Suprapubic skin (tissue), 4 donors: ENCODE results near the gene KMT2C. TPM values are rescaled to one million over a fixed set of nuclear protein-coding genes. Genes with fewer than 3 reads are reported as not detected.
"Not testable (repeated sequence)": the region's sequence is repeated elsewhere in the genome, so short reads cannot be mapped to it uniquely, and the experiment has no call there.

Source experiments
- DNase-seq, 2 donors: peaks; one replicate each; pipeline ENCODE4 v3.0.0-alpha.2; 2019; ENCODE audit warnings: low spot score in 2 of 2
- H3K27ac ChIP-seq: fragments of 200-600 bp; sonication (generic); one replicate; pipeline ENCODE4 v1.5.1; 2019
- H3K27me3 ChIP-seq: fragments of 200-600 bp; sonication (generic); one replicate; pipeline ENCODE4 v1.5.1; 2019
- H3K36me3 ChIP-seq: fragments of 200-600 bp; sonication (generic); one replicate; pipeline ENCODE4 v1.5.1; 2019
- H3K4me1 ChIP-seq: fragments of 200-600 bp; sonication (generic); one replicate; pipeline ENCODE4 v1.5.1; 2019
- H3K4me3 ChIP-seq: fragments of 200-600 bp; sonication (generic); one replicate; pipeline ENCODE4 v1.5.1; 2019; ENCODE audit warnings: mild to moderate bottlenecking
- H3K9me3 ChIP-seq: fragments of 200-600 bp; sonication (generic); one replicate; pipeline ENCODE4 v1.5.1; 2019
- EP300 ChIP-seq: sonication (generic); formaldehyde crosslinking; IDR thresholded peaks from one replicate; pipeline ENCODE4 v1.6.1; 2017; ENCODE audit warnings: antibody characterized with exemption
- POLR2A ChIP-seq, 2 donors: fragments of 450-650 bp; IDR thresholded peaks; one replicate each; pipeline ENCODE4 v1.6.1; 2017; ENCODE audit warnings: antibody characterized with exemption in 2 of 2, mild to moderate bottlenecking in 2 of 2, moderate library complexity in 2 of 2
- POLR2AphosphoS5 ChIP-seq, 3 donors: sonication (generic); formaldehyde crosslinking; IDR thresholded peaks; one replicate each; pipeline ENCODE4 v1.6.1; 2017; ENCODE audit warnings: antibody characterized with exemption in 3 of 3
- WGBS: methylation state at CpG from one replicate; pipeline ENCODE4 v1.1.5; 2018; 5-methylcytosine and 5-hydroxymethylcytosine counted together
- total RNA-seq, 4 donors: library from RNA; depleted of rRNA; stranded (reverse); fragments of >200 nt; gene quantifications; one replicate each; pipeline ENCODE4 v1.1.0, GENCODE V29; 2016
- TF ChIP-seq, protein P1 (sequence below), 2 donors: fragments of 200-600 bp in 1 of 2; fragments of 450-650 bp in 1 of 2; sonication (generic) in 1 of 2; IDR thresholded peaks; one replicate each; pipeline ENCODE4 v1.5.1; 2016 to 2019; ENCODE audit warnings: antibody characterized with exemption in 2 of 2, mild to moderate bottlenecking in 1 of 2, moderate library complexity in 1 of 2

Gene KMT2C
- total RNA-seq, 4 donors from 2014 or later = 61.2 to 144 (median 93.3) TPM

- TF ChIP-seq, protein P1, sequence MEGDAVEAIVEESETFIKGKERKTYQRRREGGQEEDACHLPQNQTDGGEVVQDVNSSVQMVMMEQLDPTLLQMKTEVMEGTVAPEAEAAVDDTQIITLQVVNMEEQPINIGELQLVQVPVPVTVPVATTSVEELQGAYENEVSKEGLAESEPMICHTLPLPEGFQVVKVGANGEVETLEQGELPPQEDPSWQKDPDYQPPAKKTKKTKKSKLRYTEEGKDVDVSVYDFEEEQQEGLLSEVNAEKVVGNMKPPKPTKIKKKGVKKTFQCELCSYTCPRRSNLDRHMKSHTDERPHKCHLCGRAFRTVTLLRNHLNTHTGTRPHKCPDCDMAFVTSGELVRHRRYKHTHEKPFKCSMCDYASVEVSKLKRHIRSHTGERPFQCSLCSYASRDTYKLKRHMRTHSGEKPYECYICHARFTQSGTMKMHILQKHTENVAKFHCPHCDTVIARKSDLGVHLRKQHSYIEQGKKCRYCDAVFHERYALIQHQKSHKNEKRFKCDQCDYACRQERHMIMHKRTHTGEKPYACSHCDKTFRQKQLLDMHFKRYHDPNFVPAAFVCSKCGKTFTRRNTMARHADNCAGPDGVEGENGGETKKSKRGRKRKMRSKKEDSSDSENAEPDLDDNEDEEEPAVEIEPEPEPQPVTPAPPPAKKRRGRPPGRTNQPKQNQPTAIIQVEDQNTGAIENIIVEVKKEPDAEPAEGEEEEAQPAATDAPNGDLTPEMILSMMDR (IDR thresholded peaks at IDR 0.05) = no peak
- TF ChIP-seq EP300 = no peak
- no peak for TF ChIP-seq POLR2AphosphoS5 (IDR thresholded peaks at IDR 0.05)
- TF ChIP-seq POLR2A (IDR thresholded peaks at IDR 0.05) = no peak
- WGBS = 50% methylated on average over 4 of the region's 4 CpGs
- DNase-seq = no peak
- Histone ChIP-seq H3K4me3 (no peak overlapping the region), H3K36me3 (no peaks in the 10 kb centered on the region), H3K27me3 (no peaks in the 10 kb centered on the region), H3K4me1 (no peaks in the 10 kb centered on the region), H3K9me3 (peaks cover 4% of the 10 kb centered on the region), H3K27ac (no peak overlapping the region)
Observed at GRCh38 chr7:152403726-152404125, 32.1 kb downstream of the KMT2C start.

- no peaks in the 10 kb centered on the region for H3K4me1 ChIP-seq
- no peak for DNase-seq
- no peak overlapping the region for H3K4me3 ChIP-seq
- no peak for TF ChIP-seq POLR2A (IDR thresholded peaks at IDR 0.05)
- TF ChIP-seq, protein P1 (IDR thresholded peaks at IDR 0.05) = no peak
- no peak for TF ChIP-seq POLR2AphosphoS5 (IDR thresholded peaks at IDR 0.05)
- TF ChIP-seq EP300 = no peak
- H3K27ac ChIP-seq = no peak overlapping the region
- peaks cover 4% of the 10 kb centered on the region for H3K9me3 ChIP-seq
- H3K27me3 ChIP-seq = no peaks in the 10 kb centered on the region
- no peaks in the 10 kb centered on the region for H3K36me3 ChIP-seq
- whole genome bisulfite sequencing = 52% methylated on average over 5 of the region's 5 CpGs
Observed at GRCh38 chr7:152402384-152403250, 33.2 kb downstream of the KMT2C start.

DNA sequence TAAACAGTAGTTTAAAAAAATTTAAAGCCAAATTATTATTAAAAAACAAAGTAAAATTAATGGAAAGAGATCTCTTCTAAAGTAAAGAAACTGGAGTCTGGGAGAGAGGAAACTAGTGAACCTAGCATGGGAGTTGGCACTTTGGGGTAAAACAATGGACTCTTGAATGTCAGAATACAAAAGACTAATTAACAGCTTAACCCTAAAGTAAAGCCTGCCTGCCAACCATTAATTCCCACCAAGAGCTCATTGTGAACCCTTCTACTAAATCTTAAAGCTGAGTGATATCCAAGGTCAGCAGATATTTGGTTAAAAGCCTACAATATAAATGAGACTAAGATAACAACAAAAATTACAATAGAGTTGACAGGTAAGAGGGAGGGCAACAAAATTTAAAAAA, 36.5 kb downstream of the KMT2C start:
- Histone ChIP-seq H3K36me3 (no peaks in the 10 kb centered on the region), H3K4me3 (no peak overlapping the region), H3K4me1 (peaks cover 3% of the 10 kb centered on the region), H3K27me3 (no peaks in the 10 kb centered on the region), H3K27ac (no peak overlapping the region), H3K9me3 (no peaks in the 10 kb centered on the region)
- TF ChIP-seq, protein P1 (IDR thresholded peaks at IDR 0.05) = no peak
- TF ChIP-seq POLR2A (IDR thresholded peaks at IDR 0.05) (no peak), POLR2AphosphoS5 (IDR thresholded peaks at IDR 0.05) (no peak), EP300 (no peak)
- DNase-seq = no peak

DNA sequence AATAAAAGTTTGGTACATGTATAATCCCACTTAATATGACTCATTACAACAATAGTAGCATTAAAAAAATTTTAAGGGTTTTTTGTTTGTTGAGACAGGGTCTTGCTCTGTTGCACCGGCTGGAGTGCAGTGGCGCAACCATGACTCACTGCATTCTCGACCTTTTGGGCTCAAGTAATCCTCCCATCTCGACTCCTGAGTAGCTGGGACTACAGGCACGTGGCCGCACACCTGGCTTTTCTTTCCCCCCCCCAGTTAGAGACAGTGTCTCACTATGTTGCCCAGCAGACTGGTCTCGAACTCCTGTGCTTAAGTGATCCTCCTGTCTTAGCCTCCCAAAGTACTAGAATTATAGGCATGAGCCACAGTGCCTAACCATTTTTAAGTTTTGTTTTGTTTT, 40.7 kb downstream of the KMT2C start:
- no peaks in the 10 kb centered on the region for H3K9me3 ChIP-seq
- DNase-seq = no peak
- no peak overlapping the region for H3K27ac ChIP-seq
- H3K27me3 ChIP-seq = no peaks in the 10 kb centered on the region
- H3K4me3 ChIP-seq = no peak overlapping the region
- H3K4me1 ChIP-seq = peaks cover 13% of the 10 kb centered on the region
- H3K36me3 ChIP-seq = no peaks in the 10 kb centered on the region
- TF ChIP-seq POLR2AphosphoS5 (IDR thresholded peaks at IDR 0.05) = no peak
- TF ChIP-seq, protein P1 (IDR thresholded peaks at IDR 0.05) = no peak
- TF ChIP-seq POLR2A (IDR thresholded peaks at IDR 0.05) = no peak
- TF ChIP-seq EP300 = no peak
- 92% methylated on average over 7 of the region's 7 CpGs for WGBS

DNA sequence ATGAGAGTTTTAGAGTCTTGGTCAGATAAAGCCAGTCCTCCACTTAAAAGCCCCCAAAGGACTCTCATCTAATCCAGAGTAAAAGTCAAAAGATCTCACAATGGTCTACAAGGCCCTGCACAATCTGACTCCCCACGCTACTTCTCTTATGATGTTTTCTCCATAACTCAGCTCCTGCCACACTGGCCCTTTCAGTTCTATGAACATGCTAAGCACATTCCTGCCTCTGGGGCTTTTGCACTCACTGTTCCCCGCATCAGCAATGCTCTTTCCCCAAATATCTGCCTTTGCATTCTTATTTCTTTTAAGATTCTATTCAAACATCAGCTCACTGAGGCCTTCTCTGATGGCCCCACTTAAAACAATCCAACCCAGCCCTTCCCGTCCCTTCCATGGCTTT, 41.6 kb downstream of the KMT2C start:
- not testable (repeated sequence) for H3K27me3 ChIP-seq, H3K4me3 ChIP-seq, H3K27ac ChIP-seq, H3K36me3 ChIP-seq, DNase-seq, H3K9me3 ChIP-seq
- peaks cover 15% of the 10 kb centered on the region for H3K4me1 ChIP-seq
- TF ChIP-seq, protein P1 (IDR thresholded peaks at IDR 0.05) = peak; percentile 18 to 29
- 53% methylated on average over 3 of the region's 3 CpGs for WGBS
